K562 (cell line): ENCODE results near the gene CLTC. TPM values are rescaled to one million over a fixed set of nuclear protein-coding genes. Genes with fewer than 3 reads are reported as not detected.
A peak's percentile ranks its signal among the peaks of the same experiment; 100 is the strongest.

Experiments
- HDAC2 ChIP-seq: fragments of 450-650 bp; IDR thresholded peaks from 2 replicates; pipeline ENCODE4 v1.6.1; 2016; ENCODE audit warnings: mild to moderate bottlenecking
- IRF2 ChIP-seq: sonication (generic); formaldehyde crosslinking; IDR thresholded peaks from 2 replicates; pipeline ENCODE4 v1.8.1; 2022; ENCODE audit warnings: mild to moderate bottlenecking, missing genetic modification reagents
- NCOA2 ChIP-seq, 2 experiments: fragments of 450-650 bp; IDR thresholded peaks; 2 replicates each; pipeline ENCODE4 v1.6.1; 2018; ENCODE audit warnings: mild to moderate bottlenecking in 2 of 2, moderate library complexity in 1 of 2; ENCODE audit not compliant: partially characterized antibody in 2 of 2
- PHB2 ChIP-seq: fragments of 450-650 bp; IDR thresholded peaks from 2 replicates; pipeline ENCODE4 v1.6.1; 2017; ENCODE audit warnings: low read depth
- POLR2AphosphoS5 ChIP-seq: IDR thresholded peaks from 2 replicates; pipeline ENCODE4 v1.6.1; 2011; ENCODE audit warnings: mild to moderate bottlenecking, low read depth, low read length, moderate library complexity; ENCODE audit not compliant: control insufficient read depth, insufficient read depth
- SUPT5H ChIP-seq: fragments of 450-650 bp; IDR thresholded peaks from 2 replicates; pipeline ENCODE4 v1.6.1; 2016
- TAF15 ChIP-seq: fragments of 200-400 bp; formaldehyde crosslinking; IDR thresholded peaks from 2 replicates; pipeline ENCODE4 v1.6.1; 2017; ENCODE audit warnings: mild to moderate bottlenecking, low read depth, low read length, moderate library complexity
- XRCC5 ChIP-seq: fragments of 200-400 bp; formaldehyde crosslinking; IDR thresholded peaks from 2 replicates; pipeline ENCODE4 v1.6.1; 2017; ENCODE audit warnings: low read depth, mild to moderate bottlenecking, low read length
- ZNF175 ChIP-seq: fragments of 200-800 bp; sonication (Bioruptor generic); IDR thresholded peaks from 2 replicates; pipeline ENCODE4 v1.6.1; 2016; ENCODE audit warnings: low read depth, mild to moderate bottlenecking, missing genetic modification characterization, missing compliant biosample characterization
- ZNF79 ChIP-seq: fragments of 250-450 bp; sonication (Bioruptor Pico); IDR thresholded peaks from 2 replicates; pipeline ENCODE4 v1.4.0; 2020; ENCODE audit warnings: low read depth, mild to moderate bottlenecking, moderate library complexity
- ZSCAN29 ChIP-seq: fragments of 450-650 bp; IDR thresholded peaks from 2 replicates; pipeline ENCODE4 v1.6.1; 2017
- polyA plus RNA-seq, 8 experiments: library from polyadenylated mRNA; depleted of rRNA in 4 of 8; stranded (reverse) in 5 of 8; unstranded in 3 of 8; fragments of >200 nt; fragmentation: Nextera tagmentation in 2 of 8; fragmentation: Illumina TruSeq in 1 of 8; extraction: Ambion mirVana in 2 of 8; extraction: Trizol in 1 of 8; gene quantifications; 2 replicates each; pipeline versions ENCODE4 v1.2.1 to v1.2.3, GENCODE V29; 2011 to 2014; ENCODE audit warnings: inconsistent platforms in 1 of 8, missing spikeins in 1 of 8
- total RNA-seq, 7 experiments: library from RNA; depleted of rRNA in 6 of 7; stranded (reverse); fragments of >200 nt in 6 of 7; fragmentation: Illumina TruSeq in 2 of 7; extraction: Trizol in 2 of 7; gene quantifications; 2 replicates each; pipeline versions ENCODE4 v1.2.1 to v1.2.3, GENCODE V29; 2011 to 2021; ENCODE audit warnings: low replicate concordance in 1 of 7
- TF ChIP-seq, protein P1 (sequence below): sonication (generic); formaldehyde crosslinking; IDR thresholded peaks from 2 replicates; pipeline ENCODE4 v1.8.1; 2023; ENCODE audit warnings: mild to moderate bottlenecking, missing genetic modification reagents, moderate library complexity
- TF ChIP-seq, protein P2 (sequence below): fragments of 150-350 bp; conservative IDR thresholded peaks from 2 replicates; pipeline ENCODE4 v1.6.1; 2014; ENCODE audit warnings: low read length
- TF ChIP-seq, protein P3 (sequence below): fragments of 250-450 bp; sonication (Bioruptor Pico); IDR thresholded peaks from 2 replicates; pipeline ENCODE4 v1.6.1; 2021; ENCODE audit warnings: mild to moderate bottlenecking
- TF ChIP-seq, protein P4 (sequence below): sonication (generic); formaldehyde crosslinking; IDR thresholded peaks from 2 replicates; pipeline ENCODE4 v1.8.0; 2022; ENCODE audit warnings: mild to moderate bottlenecking, missing genetic modification reagents
- TF ChIP-seq, protein P5 (sequence below): sonication (generic); IDR thresholded peaks from 2 replicates; pipeline ENCODE4 v1.6.1; 2016

The CLTC gene
- total and polyA plus RNA-seq, 9 of the 15 experiments (the other 6 are each of a cell fraction or from before 2014, with no cell fraction given): 115 to 267 (median 174) TPM

DNA sequence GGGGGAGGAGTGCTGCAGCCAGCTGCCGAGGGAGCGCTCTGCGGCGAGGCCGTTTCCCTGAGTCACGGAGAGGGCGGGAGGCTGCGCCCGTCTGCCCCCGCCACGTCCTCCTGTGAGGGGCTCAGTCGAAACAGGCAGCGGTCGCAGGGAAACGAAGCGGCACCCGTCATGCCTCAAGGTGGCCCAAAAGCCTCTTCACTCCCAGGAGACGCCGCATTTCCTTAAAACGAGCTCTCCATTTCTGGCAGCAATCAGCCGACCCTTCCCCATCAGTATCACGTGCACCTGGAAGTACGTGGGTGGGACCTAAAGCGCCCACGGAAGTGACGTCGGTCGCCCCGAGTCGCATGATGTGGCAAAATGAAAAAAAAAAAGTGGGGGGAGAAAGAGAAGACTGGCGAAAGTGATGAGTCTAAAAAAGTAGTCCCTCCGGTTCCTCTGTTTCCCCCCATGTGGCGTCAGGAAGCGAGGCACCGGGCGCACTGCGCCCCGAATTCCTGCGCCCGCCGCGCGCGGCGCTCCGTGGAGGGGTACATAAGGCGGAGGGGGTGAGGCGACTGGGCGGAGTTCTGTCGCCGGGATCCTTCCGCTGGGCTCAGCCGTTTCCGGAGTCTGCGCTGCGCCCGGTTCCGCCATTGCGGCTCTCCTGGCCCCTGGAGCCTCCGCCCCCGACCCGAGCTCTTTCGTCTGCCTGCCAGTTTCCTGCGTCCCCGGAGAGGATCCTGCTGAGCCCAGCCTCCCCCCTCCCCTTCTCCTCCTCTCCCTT is at the start of gene CLTC (continued):
- TF ChIP-seq, protein P1, sequence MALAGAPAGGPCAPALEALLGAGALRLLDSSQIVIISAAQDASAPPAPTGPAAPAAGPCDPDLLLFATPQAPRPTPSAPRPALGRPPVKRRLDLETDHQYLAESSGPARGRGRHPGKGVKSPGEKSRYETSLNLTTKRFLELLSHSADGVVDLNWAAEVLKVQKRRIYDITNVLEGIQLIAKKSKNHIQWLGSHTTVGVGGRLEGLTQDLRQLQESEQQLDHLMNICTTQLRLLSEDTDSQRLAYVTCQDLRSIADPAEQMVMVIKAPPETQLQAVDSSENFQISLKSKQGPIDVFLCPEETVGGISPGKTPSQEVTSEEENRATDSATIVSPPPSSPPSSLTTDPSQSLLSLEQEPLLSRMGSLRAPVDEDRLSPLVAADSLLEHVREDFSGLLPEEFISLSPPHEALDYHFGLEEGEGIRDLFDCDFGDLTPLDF (CRISPR knock-in tag): peak; percentile 71; the same call in 1 of the 2 replicates
- TF ChIP-seq, protein P2, sequence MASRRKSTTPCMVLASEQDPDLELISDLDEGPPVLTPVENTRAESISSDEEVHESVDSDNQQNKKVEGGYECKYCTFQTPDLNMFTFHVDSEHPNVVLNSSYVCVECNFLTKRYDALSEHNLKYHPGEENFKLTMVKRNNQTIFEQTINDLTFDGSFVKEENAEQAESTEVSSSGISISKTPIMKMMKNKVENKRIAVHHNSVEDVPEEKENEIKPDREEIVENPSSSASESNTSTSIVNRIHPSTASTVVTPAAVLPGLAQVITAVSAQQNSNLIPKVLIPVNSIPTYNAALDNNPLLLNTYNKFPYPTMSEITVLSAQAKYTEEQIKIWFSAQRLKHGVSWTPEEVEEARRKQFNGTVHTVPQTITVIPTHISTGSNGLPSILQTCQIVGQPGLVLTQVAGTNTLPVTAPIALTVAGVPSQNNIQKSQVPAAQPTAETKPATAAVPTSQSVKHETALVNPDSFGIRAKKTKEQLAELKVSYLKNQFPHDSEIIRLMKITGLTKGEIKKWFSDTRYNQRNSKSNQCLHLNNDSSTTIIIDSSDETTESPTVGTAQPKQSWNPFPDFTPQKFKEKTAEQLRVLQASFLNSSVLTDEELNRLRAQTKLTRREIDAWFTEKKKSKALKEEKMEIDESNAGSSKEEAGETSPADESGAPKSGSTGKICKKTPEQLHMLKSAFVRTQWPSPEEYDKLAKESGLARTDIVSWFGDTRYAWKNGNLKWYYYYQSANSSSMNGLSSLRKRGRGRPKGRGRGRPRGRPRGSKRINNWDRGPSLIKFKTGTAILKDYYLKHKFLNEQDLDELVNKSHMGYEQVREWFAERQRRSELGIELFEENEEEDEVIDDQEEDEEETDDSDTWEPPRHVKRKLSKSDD: peak; percentile 88; the same call in 1 of the 2 replicates
- TF ChIP-seq HDAC2: peak; percentile 87
- TF ChIP-seq, protein P3, sequence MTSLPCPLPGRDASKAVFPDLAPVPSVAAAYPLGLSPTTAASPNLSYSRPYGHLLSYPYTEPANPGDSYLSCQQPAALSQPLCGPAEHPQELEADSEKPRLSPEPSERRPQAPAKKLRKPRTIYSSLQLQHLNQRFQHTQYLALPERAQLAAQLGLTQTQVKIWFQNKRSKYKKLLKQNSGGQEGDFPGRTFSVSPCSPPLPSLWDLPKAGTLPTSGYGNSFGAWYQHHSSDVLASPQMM (CRISPR knock-in tag): no peak
- no peak for TF ChIP-seq IRF2 (CRISPR knock-in tag)
- TF ChIP-seq NCOA2 (IDR thresholded peaks at IDR 0.05; ENCODE audit: partially characterized antibody in 2 of 2): no peak
- TF ChIP-seq PHB2: no peak
- TF ChIP-seq XRCC5: peak; percentile 99
- TF ChIP-seq, protein P4, sequence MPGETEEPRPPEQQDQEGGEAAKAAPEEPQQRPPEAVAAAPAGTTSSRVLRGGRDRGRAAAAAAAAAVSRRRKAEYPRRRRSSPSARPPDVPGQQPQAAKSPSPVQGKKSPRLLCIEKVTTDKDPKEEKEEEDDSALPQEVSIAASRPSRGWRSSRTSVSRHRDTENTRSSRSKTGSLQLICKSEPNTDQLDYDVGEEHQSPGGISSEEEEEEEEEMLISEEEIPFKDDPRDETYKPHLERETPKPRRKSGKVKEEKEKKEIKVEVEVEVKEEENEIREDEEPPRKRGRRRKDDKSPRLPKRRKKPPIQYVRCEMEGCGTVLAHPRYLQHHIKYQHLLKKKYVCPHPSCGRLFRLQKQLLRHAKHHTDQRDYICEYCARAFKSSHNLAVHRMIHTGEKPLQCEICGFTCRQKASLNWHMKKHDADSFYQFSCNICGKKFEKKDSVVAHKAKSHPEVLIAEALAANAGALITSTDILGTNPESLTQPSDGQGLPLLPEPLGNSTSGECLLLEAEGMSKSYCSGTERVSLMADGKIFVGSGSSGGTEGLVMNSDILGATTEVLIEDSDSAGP (CRISPR knock-in tag): 0 out of 2 replicates have a peak, but pooled peaks have one; percentile 11
- TF ChIP-seq ZSCAN29: no peak; the same call in 1 of the 2 replicates
- peak; percentile 81; the same call in 1 of the 2 replicates for TF ChIP-seq ZNF175 (CRISPR knock-in tag)
- TF ChIP-seq ZNF79 (CRISPR knock-in tag): no peak
- no peak for TF ChIP-seq TAF15
- TF ChIP-seq, protein P5, sequence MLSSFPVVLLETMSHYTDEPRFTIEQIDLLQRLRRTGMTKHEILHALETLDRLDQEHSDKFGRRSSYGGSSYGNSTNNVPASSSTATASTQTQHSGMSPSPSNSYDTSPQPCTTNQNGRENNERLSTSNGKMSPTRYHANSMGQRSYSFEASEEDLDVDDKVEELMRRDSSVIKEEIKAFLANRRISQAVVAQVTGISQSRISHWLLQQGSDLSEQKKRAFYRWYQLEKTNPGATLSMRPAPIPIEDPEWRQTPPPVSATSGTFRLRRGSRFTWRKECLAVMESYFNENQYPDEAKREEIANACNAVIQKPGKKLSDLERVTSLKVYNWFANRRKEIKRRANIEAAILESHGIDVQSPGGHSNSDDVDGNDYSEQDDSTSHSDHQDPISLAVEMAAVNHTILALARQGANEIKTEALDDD: no peak
- TF ChIP-seq SUPT5H: peak; percentile 93
- TF ChIP-seq POLR2AphosphoS5: peak; percentile 64
